Stomach smooth muscle (tissue), 2 donors: ENCODE measurements around the gene ASCL4.

Source experiments
- H3K27ac ChIP-seq: one replicate; pipeline ENCODE4 v1.7.0; 2013; ENCODE audit warnings: mild to moderate bottlenecking, low read length, inconsistent platforms
- H3K27me3 ChIP-seq, 2 donors: one replicate each; pipeline ENCODE4 v1.7.0; 2013; ENCODE audit warnings: low read length in 2 of 2; ENCODE audit not compliant: insufficient read depth in 2 of 2, control insufficient read depth in 1 of 2
- H3K36me3 ChIP-seq, 2 donors: one replicate each; pipeline ENCODE4 v1.7.0; 2013; ENCODE audit warnings: low read length in 2 of 2; ENCODE audit not compliant: control insufficient read depth in 2 of 2, insufficient read depth in 2 of 2
- H3K4me1 ChIP-seq: one replicate; pipeline ENCODE4 v1.7.0; 2013; ENCODE audit warnings: low read length; ENCODE audit not compliant: control insufficient read depth, insufficient read depth
- H3K4me3 ChIP-seq, 2 donors: one replicate each; pipeline ENCODE4 v1.7.0; 2013; ENCODE audit warnings: low read length in 2 of 2
- H3K9ac ChIP-seq, 2 donors: one replicate each; pipeline ENCODE4 v1.7.0; 2013; ENCODE audit warnings: low read length in 2 of 2, mild to moderate bottlenecking in 1 of 2
- H3K9me3 ChIP-seq, 2 donors: one replicate each; pipeline ENCODE4 v1.7.0; 2013; ENCODE audit warnings: low read length in 2 of 2; ENCODE audit not compliant: control insufficient read depth in 2 of 2
- donor health status: healthy.
- donor health status: Pancreatic carcinoma.

Gene ASCL4

DNA sequence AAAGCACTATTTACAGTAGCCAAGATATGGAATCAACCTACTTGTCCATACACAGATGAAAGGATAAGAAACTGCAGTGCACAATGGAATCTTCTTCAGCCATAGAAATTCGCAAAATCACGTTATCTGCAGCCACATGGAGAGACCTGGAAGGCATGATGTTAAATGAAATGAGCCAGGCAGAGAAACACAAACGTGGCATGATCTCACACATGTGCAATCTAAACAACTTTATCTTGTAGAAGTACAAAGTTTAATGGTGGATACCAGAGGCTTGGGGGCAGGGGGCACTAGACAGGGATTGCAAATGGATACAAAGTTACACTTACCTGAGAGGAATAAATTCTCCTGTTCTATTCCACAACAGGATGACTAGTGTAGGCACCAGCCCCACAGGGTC is 24.1 kb downstream of the ASCL4 start:
- H3K4me1 ChIP-seq = no peaks in the 10 kb centered on the region
- no peak overlapping the region for H3K27ac ChIP-seq
- H3K9ac ChIP-seq = no peak overlapping the region
- no peak overlapping the region for H3K4me3 ChIP-seq
- H3K9me3 ChIP-seq = no peaks in the 10 kb centered on the region
- H3K27me3 ChIP-seq = peaks cover 3 to 4% of the 10 kb centered on the region in 2 donors
- H3K36me3 ChIP-seq = no peaks in the 10 kb centered on the region

DNA sequence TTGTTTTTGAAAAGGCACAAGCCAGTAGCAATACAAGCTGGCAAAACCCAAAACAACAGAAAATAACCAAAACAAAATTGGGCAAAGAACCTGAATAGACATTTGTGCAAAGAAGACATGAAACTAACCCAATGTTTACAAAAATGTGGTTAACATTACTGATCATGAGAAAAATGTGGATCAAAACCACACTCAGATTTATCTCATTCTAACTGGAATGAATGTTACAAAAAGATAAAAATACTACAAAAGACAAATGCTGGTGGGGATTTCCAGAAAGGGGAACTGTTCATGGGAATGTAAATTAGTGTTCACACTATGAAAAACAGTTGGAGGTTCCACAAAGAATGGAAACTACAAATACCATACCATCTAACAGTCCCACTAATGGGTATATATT is 26.6 kb downstream of the ASCL4 start:
- H3K4me1 ChIP-seq = no peaks in the 10 kb centered on the region
- no peak overlapping the region for H3K4me3 ChIP-seq
- H3K36me3 ChIP-seq = no peaks in the 10 kb centered on the region
- no peaks in the 10 kb centered on the region for H3K27me3 ChIP-seq
- H3K9me3 ChIP-seq = no peaks in the 10 kb centered on the region
- H3K9ac ChIP-seq = no peak overlapping the region
- H3K27ac ChIP-seq = no peak overlapping the region

DNA sequence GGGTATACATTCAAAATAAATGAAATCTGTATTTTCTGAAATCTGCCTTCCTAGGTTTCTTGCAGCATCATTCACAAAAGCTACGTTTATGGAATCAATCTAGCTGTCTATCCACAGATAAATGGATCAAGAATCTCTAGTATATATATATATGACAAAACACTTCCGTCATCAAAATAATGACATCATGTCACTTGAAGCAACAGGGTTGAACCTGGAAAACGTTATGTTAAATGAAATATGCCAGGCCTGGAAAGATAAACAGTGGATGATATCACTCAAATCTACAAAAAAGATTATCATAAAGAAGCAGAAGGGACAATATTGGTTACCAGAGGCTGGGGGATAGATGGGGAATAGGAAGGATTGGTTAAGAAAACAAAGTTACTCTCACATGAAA is 28.6 kb downstream of the ASCL4 start:
- Histone ChIP-seq H3K27me3 (no peaks in the 10 kb centered on the region), H3K9me3 (no peaks in the 10 kb centered on the region), H3K4me1 (no peaks in the 10 kb centered on the region), H3K9ac (no peak overlapping the region), H3K36me3 (no peaks in the 10 kb centered on the region), H3K4me3 (no peak overlapping the region), H3K27ac (no peak overlapping the region)

DNA sequence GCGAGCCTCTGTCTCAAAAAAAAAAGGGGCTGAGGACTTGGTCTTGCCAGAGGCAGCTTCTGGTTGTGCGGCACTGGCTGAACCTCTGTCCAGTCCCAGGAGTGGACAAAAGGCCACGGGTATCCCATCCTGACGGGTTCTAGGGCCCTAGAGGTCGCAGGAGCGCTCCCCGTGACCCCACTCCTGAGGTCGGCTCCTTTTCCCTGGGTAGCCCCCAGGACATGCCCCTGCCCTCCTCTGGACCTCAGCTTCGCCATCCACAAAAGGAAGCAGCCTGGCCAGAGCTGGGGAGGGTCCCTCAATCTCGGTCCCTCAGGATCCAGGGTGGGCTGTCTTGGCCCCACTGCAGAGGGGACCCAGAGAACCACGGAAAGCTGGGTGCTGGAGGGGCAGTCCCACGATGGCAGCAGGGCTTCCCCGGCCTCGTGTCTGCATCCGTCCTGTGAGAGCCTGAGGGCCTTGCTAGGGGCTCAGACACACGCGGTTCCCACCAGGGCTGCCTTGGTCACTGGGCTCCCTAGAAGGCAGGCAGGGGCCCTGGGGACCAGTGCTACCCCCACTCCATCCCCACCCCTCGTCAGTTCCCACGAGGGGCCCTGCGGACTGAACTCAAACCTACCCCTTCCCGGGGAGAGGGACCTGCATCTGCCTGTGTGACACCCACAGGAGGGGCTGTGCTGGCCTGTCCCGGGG is 31.1 kb downstream of the ASCL4 start:
- Histone ChIP-seq H3K4me3 (no peak overlapping the region), H3K27ac (no peak overlapping the region), H3K9ac (no peak overlapping the region), H3K36me3 (no peaks in the 10 kb centered on the region), H3K4me1 (no peaks in the 10 kb centered on the region), H3K27me3 (peaks cover 0 to 2% of the 10 kb centered on the region in 2 donors), H3K9me3 (no peaks in the 10 kb centered on the region)

DNA sequence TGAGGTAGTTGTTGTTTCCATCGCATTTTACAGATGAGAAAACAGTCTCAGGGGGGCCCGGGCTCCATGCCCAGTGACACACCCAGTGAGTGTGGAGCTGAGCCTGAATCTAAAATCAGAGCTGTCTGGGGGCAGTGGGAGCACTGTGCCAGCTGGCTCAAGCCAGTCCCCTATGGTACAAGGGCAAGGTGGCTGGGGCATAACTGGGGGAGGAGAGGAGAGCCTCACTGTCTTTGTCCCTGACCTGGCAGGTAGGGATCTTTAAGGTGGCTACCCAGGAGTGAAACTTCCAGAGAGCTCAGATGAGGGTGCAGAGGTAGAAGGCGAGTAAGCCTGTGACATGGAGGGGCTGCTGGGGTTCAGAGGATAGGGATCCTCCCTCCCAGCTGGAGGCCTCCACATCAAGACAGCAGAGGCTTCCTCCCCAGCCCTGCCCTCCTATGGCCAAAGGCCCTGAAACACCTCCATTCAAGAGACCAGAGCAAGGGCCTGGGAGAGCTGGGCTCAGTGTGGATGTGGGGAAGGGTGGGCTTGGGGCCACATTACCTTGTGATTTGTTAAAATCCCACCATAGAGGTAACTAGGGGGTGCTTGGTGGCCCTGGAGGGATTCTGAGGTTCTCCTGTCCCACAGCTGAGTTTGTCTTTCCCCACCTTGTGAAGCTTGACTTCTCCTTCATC is 33.1 kb downstream of the ASCL4 start:
- no peak overlapping the region for H3K4me3 ChIP-seq
- H3K9me3 ChIP-seq = no peaks in the 10 kb centered on the region
- no peak overlapping the region for H3K27ac ChIP-seq
- H3K9ac ChIP-seq = no peak overlapping the region
- H3K27me3 ChIP-seq = peaks cover 0 to 2% of the 10 kb centered on the region in 2 donors
- H3K36me3 ChIP-seq = no peaks in the 10 kb centered on the region
- H3K4me1 ChIP-seq = no peaks in the 10 kb centered on the region

DNA sequence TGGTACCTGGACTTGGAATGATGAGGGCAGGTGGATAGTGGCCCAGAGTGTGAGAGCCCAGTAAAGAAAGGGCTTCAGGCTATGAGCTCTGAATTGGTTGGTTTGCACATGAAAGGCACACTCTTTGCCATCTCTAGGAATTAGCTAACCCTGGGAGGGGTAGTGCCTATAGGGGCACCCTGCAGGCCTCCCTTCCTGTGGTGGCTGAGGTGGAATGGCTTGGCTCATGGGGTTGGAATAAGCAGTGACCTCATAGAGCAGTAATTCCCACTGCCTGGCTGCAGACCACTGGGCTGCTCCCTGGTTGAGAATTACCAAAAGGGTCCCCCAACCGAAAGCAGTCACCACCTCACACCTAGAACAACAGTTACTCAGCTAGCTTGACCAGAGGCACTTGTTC is 42.7 kb downstream of the ASCL4 start:
- peaks cover 10 to 18% of the 10 kb centered on the region in 2 donors for H3K9me3 ChIP-seq
- H3K9ac ChIP-seq = no peak overlapping the region
- no peaks in the 10 kb centered on the region for H3K36me3 ChIP-seq
- no peak overlapping the region for H3K4me3 ChIP-seq
- H3K27me3 ChIP-seq = no peaks in the 10 kb centered on the region
- H3K4me1 ChIP-seq = no peaks in the 10 kb centered on the region
- H3K27ac ChIP-seq = no peak overlapping the region

DNA sequence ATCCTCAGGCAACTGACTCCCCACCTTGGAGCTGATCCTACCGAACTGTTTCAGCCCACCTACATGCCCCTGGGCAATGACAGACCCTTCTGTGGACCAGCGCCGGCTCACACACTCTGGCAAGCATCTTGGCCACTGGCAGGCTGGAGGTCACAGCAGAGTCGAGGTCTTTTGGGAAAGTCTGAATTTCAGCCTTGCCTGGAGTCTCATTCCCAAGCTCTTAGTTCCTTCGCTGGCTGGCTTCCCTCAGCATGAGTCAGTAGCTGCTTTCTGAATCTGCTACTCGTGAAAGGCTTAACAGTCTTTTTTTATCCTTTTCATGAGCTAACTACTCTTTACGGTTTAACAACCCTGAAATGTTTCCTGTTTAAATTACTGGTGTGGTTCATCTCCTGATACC is 44.5 kb downstream of the ASCL4 start:
- Histone ChIP-seq H3K27me3 (no peaks in the 10 kb centered on the region), H3K9me3 (peaks cover 10 to 18% of the 10 kb centered on the region in 2 donors), H3K4me1 (no peaks in the 10 kb centered on the region), H3K36me3 (no peaks in the 10 kb centered on the region), H3K9ac (no peak overlapping the region), H3K4me3 (no peak overlapping the region), H3K27ac (no peak overlapping the region)

DNA sequence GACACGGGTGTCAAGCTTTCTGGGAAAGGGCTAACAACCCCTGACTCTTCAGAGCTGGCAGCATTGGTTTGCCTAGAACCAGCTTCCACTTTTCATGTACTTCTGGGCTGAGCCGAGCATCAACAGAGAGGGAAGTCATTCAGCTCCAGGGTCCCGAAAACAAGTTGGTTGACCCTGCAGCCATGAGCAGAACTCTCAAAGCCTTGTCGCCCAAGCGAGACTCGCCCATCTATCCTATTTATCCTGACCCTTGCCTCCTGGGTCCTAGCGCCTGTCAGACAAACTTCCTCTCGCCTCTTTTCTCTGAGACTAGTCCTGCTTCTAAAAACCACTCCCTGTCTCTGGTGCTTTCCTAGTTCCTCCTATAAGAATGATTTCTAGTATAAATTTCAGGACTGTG is 47.9 kb downstream of the ASCL4 start:
- no peak overlapping the region for H3K27ac ChIP-seq
- no peak overlapping the region for H3K9ac ChIP-seq
- no peaks in the 10 kb centered on the region for H3K4me1 ChIP-seq
- no peak overlapping the region for H3K4me3 ChIP-seq
- H3K36me3 ChIP-seq = no peaks in the 10 kb centered on the region
- peaks cover 17 to 22% of the 10 kb centered on the region in 2 donors for H3K9me3 ChIP-seq
- no peaks in the 10 kb centered on the region for H3K27me3 ChIP-seq
